Upper lobe of left lung (tissue), 4 donors: Measurements from ENCODE around the gene PYDC1.

Experiments
- CTCF ChIP-seq, 6 experiments: fragments of 450-650 bp in 4 of 6; fragments of 200-600 bp in 2 of 6; sonication (generic) in 2 of 6; IDR thresholded peaks; one replicate each; pipeline ENCODE4 v1.5.1; 2016 to 2019; ENCODE audit warnings: antibody characterized with exemption in 6 of 6
- POLR2A ChIP-seq, 4 donors: fragments of 450-650 bp; IDR thresholded peaks; one replicate each; pipeline ENCODE4 v1.5.1; 2016 to 2017; ENCODE audit warnings: antibody characterized with exemption in 4 of 4, mild to moderate bottlenecking in 2 of 4
- POLR2AphosphoS5 ChIP-seq, 2 donors: sonication (generic); formaldehyde crosslinking; IDR thresholded peaks; one replicate each; pipeline ENCODE4 v1.5.1; 2017; ENCODE audit warnings: antibody characterized with exemption in 2 of 2

GRCh38 chr16:31184888-31185287 lies 32.0 kb downstream of the PYDC1 start:
- TF ChIP-seq CTCF (IDR thresholded peaks at IDR 0.05) (no peak), POLR2AphosphoS5 (IDR thresholded peaks at IDR 0.05) (no peak), POLR2A (IDR thresholded peaks at IDR 0.05) (no peak)
